Panc1 (cell line): ENCODE measurements around the gene RPRD1B.

Source experiments
- POLR2AphosphoS5 ChIP-seq: IDR thresholded peaks from 2 replicates; pipeline ENCODE4 v1.6.1; 2012; ENCODE audit warnings: mild to moderate bottlenecking, low read depth, low read length, moderate library complexity
- SIN3A ChIP-seq: IDR thresholded peaks from 2 replicates; pipeline ENCODE4 v1.6.1; 2012; ENCODE audit warnings: low read depth, mild to moderate bottlenecking, low read length, moderate library complexity, borderline replicate concordance; ENCODE audit not compliant: insufficient read depth
- TCF7L2 ChIP-seq: IDR thresholded peaks from 2 replicates; pipeline ENCODE4 v1.6.1; 2011; ENCODE audit warnings: mild to moderate bottlenecking, low read depth, low read length, inconsistent platforms
- TF ChIP-seq, protein P1 (sequence below): fragments of 450-650 bp; IDR thresholded peaks from 2 replicates; pipeline ENCODE4 v1.5.1; 2017; ENCODE audit warnings: mild to moderate bottlenecking
- TF ChIP-seq, protein P2 (sequence below), 2 experiments: IDR thresholded peaks; 2 replicates each; pipeline ENCODE4 v1.6.1; 2011 to 2012; ENCODE audit warnings: low read depth in 2 of 2, control low read depth in 1 of 2, low read length in 1 of 2, mild to moderate bottlenecking in 1 of 2, moderate library complexity in 1 of 2; ENCODE audit not compliant: insufficient read depth in 1 of 2

DNA sequence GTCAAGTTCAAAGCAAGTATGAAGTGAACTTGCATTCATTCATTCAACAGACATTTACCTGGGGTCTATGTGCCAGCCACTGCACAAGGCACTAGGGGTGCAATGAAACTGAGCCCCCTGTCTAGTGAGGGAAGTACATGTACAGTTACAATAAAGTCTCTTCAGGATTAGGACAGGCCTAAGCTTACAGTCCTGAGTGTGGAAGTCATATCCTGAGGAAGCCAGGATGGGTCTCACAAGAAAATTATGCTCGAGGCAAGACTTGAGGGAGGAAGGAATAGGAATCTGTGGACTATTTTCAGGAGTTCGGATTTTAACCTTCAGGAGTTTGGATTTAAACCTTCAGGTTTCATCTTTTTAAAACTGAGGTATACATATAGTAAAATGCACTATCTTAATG, 19.7 kb upstream of the RPRD1B start:
- TF ChIP-seq, protein P1, sequence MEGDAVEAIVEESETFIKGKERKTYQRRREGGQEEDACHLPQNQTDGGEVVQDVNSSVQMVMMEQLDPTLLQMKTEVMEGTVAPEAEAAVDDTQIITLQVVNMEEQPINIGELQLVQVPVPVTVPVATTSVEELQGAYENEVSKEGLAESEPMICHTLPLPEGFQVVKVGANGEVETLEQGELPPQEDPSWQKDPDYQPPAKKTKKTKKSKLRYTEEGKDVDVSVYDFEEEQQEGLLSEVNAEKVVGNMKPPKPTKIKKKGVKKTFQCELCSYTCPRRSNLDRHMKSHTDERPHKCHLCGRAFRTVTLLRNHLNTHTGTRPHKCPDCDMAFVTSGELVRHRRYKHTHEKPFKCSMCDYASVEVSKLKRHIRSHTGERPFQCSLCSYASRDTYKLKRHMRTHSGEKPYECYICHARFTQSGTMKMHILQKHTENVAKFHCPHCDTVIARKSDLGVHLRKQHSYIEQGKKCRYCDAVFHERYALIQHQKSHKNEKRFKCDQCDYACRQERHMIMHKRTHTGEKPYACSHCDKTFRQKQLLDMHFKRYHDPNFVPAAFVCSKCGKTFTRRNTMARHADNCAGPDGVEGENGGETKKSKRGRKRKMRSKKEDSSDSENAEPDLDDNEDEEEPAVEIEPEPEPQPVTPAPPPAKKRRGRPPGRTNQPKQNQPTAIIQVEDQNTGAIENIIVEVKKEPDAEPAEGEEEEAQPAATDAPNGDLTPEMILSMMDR, result no peak
- TF ChIP-seq POLR2AphosphoS5 (no peak), SIN3A (no peak), TCF7L2 (no peak)
- TF ChIP-seq, protein P2, sequence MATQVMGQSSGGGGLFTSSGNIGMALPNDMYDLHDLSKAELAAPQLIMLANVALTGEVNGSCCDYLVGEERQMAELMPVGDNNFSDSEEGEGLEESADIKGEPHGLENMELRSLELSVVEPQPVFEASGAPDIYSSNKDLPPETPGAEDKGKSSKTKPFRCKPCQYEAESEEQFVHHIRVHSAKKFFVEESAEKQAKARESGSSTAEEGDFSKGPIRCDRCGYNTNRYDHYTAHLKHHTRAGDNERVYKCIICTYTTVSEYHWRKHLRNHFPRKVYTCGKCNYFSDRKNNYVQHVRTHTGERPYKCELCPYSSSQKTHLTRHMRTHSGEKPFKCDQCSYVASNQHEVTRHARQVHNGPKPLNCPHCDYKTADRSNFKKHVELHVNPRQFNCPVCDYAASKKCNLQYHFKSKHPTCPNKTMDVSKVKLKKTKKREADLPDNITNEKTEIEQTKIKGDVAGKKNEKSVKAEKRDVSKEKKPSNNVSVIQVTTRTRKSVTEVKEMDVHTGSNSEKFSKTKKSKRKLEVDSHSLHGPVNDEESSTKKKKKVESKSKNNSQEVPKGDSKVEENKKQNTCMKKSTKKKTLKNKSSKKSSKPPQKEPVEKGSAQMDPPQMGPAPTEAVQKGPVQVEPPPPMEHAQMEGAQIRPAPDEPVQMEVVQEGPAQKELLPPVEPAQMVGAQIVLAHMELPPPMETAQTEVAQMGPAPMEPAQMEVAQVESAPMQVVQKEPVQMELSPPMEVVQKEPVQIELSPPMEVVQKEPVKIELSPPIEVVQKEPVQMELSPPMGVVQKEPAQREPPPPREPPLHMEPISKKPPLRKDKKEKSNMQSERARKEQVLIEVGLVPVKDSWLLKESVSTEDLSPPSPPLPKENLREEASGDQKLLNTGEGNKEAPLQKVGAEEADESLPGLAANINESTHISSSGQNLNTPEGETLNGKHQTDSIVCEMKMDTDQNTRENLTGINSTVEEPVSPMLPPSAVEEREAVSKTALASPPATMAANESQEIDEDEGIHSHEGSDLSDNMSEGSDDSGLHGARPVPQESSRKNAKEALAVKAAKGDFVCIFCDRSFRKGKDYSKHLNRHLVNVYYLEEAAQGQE (IDR thresholded peaks at IDR 0.05; ENCODE audit: insufficient read depth in 1 of 2, low read depth in 2 of 2, low read length in 1 of 2), result no peak
